ENCODE data around the gene TCF25.

DNA sequence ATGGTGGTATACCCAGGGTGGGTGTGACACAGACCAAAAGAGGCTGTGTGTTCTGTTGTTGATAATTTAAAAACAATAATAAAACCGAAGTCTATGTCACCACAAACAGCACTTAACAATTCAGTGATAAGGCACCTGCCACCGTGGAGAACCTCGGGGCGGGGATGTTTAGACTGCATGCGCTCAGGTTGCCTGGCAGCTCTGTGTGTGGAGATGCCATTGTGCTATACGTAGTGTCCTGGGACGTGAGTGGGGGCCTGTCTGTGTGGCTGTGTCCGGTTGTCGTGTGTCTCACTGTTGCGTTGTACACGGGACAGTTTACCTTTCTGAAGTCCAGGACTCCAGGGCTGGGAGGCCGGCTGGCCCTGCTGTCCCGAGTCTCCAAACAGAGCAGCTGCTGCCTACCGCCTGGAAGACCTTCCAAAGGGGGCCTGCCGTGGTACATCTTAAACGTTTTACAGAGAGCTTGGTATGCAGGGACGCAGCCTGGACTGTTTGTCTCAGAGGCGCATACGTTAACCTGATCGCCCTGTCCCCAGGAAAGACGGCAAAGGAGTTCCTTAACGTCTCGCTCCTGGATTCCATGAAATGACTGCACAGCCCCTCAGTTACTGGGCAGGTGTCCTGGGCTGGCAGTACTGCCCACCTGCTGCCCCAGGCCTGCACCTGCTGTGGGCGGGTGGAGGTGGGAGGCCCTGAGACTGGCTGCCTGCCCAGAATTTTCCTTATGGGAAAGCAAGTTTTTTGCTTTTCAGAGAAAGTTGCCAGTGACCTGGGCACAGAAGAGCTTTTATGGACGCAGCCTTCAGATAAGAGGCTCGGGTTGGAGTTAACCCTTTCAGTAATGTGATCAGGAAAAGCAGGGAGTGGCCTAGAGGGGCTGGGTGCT, 26.1 kb upstream of the TCF25 start:
- no peak for TF ChIP-seq POLR2A (IDR thresholded peaks at IDR 0.05; ENCODE audit: low read length)
- TF ChIP-seq GATA1 (IDR thresholded peaks at IDR 0.05; ENCODE audit: low read depth, low read length): no peak

Measured in erythroblast (primary cell).